GM23248 (cell line): ENCODE measurements around the gene PTPRD. TPM values are rescaled to one million over a fixed set of nuclear protein-coding genes. Genes with fewer than 3 reads are reported as not detected.

Experiments
- DNase-seq: peaks from one replicate; pipeline ENCODE4 v3.0.0-alpha.2; 2015
- H2AFZ ChIP-seq: fragments of 200-600 bp; sonication (generic); 2 replicates; pipeline ENCODE4 v1.6.1; 2016; ENCODE audit warnings: antibody characterized with exemption
- H3F3A ChIP-seq: fragments of 200-600 bp; sonication (generic); 2 replicates; pipeline ENCODE4 v1.6.1; 2016; ENCODE audit warnings: mild to moderate bottlenecking, antibody characterized with exemption, mixed run types; ENCODE audit not compliant: insufficient read depth
- H3K27ac ChIP-seq: fragments of 200-600 bp; sonication (generic); 2 replicates; pipeline ENCODE4 v1.5.1; 2016; ENCODE audit warnings: mild to moderate bottlenecking
- H3K27me3 ChIP-seq: fragments of 200-600 bp; sonication (generic); replicated peaks from 2 replicates; pipeline ENCODE4 v1.6.1; 2016; ENCODE audit warnings: mild to moderate bottlenecking; ENCODE audit not compliant: insufficient read depth
- H3K36me3 ChIP-seq: fragments of 200-600 bp; sonication (generic); 2 replicates; pipeline ENCODE4 v1.6.1; 2016; ENCODE audit warnings: low read depth, mild to moderate bottlenecking
- H3K4me1 ChIP-seq: fragments of 200-600 bp; sonication (generic); 2 replicates; pipeline ENCODE4 v1.6.1; 2016; ENCODE audit warnings: mild to moderate bottlenecking; ENCODE audit not compliant: insufficient read depth
- H3K4me2 ChIP-seq: fragments of 200-600 bp; sonication (generic); one replicate; pipeline ENCODE4 v1.6.1; 2016; ENCODE audit warnings: mild to moderate bottlenecking; ENCODE audit not compliant: unreplicated experiment
- H3K4me3 ChIP-seq: fragments of 200-600 bp; sonication (generic); 2 replicates; pipeline ENCODE4 v1.5.1; 2016; ENCODE audit warnings: mild to moderate bottlenecking
- H3K79me2 ChIP-seq: fragments of 200-600 bp; sonication (generic); 2 replicates; pipeline ENCODE4 v1.6.1; 2016; ENCODE audit warnings: mild to moderate bottlenecking; ENCODE audit not compliant: insufficient read depth
- H3K9ac ChIP-seq: fragments of 200-600 bp; sonication (generic); 2 replicates; pipeline ENCODE4 v1.6.1; 2016; ENCODE audit warnings: mild to moderate bottlenecking
- H3K9me2 ChIP-seq: fragments of 200-600 bp; sonication (generic); 2 replicates; pipeline ENCODE4 v1.6.1; 2016; ENCODE audit warnings: mixed run types, mild to moderate bottlenecking, moderate library complexity; ENCODE audit not compliant: insufficient read depth
- H3K9me3 ChIP-seq: fragments of 200-600 bp; sonication (generic); one replicate; pipeline ENCODE4 v1.6.1; 2017; ENCODE audit warnings: low read depth
- H4K20me1 ChIP-seq: fragments of 200-600 bp; sonication (generic); 2 replicates; pipeline ENCODE4 v1.6.0; 2016; ENCODE audit not compliant: insufficient read depth
- EZH2 ChIP-seq: fragments of 200-600 bp; sonication (generic); IDR thresholded peaks from 2 replicates; pipeline ENCODE4 v1.6.1; 2018; ENCODE audit warnings: antibody characterized with exemption, mild to moderate bottlenecking; ENCODE audit not compliant: insufficient read depth, poor library complexity, severe bottlenecking
- EZH2phosphoT487 ChIP-seq: fragments of 200-600 bp; sonication (generic); IDR thresholded peaks from 2 replicates; pipeline ENCODE4 v1.6.1; 2018; ENCODE audit warnings: antibody characterized with exemption, moderate library complexity, mild to moderate bottlenecking, low read depth; ENCODE audit not compliant: insufficient read depth
- WGBS, 2 experiments: methylation state at CpG; one replicate each; pipeline ENCODE4 v1.1.6; 2015 to 2017; ENCODE audit warnings: low lambda C conversion rate in 2 of 2, low coverage in 1 of 2; ENCODE audit errors: missing lambda C conversion rate in 2 of 2; 5-methylcytosine and 5-hydroxymethylcytosine counted together
- in situ Hi-C: fragments of 300-500 bp; cut with MboI; formaldehyde crosslinking; loops from 2 replicates; pipeline ENCODE4 v1.15.0; 2020
- polyA plus RNA-seq: library from polyadenylated mRNA; unstranded; fragments of >200 nt; fragmentation: Nextera tagmentation; extraction: Ambion mirVana; gene quantifications from 2 replicates; pipeline ENCODE4 v1.2.1, GENCODE V29; 2016
- total RNA-seq: library from RNA; depleted of rRNA; stranded (reverse); fragments of >200 nt; shearing (Covaris generic); gene quantifications from 2 replicates; pipeline ENCODE4 v1.2.3, GENCODE V29; 2014

The PTPRD gene
- total and polyA plus RNA-seq, 2 experiments from 2014 or later, result 0.05 TPM; not detected in 1

DNA sequence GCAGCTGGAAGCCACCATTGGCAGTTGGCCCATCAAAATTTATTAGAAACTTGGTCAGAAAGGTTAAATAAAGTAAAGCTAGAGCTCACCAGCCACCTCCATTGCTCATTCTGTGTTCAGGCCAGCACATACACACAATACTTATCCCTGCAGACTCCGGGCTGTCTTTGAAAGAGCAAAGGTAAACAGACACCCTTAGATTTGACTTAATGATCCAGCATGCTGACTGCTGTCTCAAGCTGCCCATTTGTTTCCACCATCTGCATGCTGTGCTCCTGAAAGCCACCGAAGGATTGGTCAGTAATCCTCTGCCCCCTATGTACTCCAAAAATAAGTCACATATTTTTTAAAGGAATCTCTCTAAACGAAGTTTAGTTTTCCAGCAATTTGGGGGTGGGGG, 1753.4 kb downstream of the PTPRD start:
- TF ChIP-seq EZH2phosphoT487 (no peak), EZH2 (no peak)
- H3K27me3 ChIP-seq, result peaks cover 34% of the 10 kb centered on the region
- H3K4me2 ChIP-seq, result no peak overlapping the region
- no peak overlapping the region for H3K4me3 ChIP-seq
- no peak overlapping the region for H3K27ac ChIP-seq
- H3K9me2 ChIP-seq, result no peaks in the 10 kb centered on the region
- in situ Hi-C loops, result no loop called here
- no peaks in the 10 kb centered on the region for H3K4me1 ChIP-seq
- WGBS, 2 experiments, result 23 to 29% methylated on average over 3 of the region's 3 CpGs
- no peak overlapping the region for H2AFZ ChIP-seq
- no peaks in the 10 kb centered on the region for H3K9me3 ChIP-seq
- H3F3A ChIP-seq, result no peaks in the 10 kb centered on the region
- no peaks in the 10 kb centered on the region for H4K20me1 ChIP-seq
- H3K79me2 ChIP-seq, result no peaks in the 10 kb centered on the region
- no peaks in the 10 kb centered on the region for H3K36me3 ChIP-seq
- H3K9ac ChIP-seq, result no peak overlapping the region
- DNase-seq, result no peak

DNA sequence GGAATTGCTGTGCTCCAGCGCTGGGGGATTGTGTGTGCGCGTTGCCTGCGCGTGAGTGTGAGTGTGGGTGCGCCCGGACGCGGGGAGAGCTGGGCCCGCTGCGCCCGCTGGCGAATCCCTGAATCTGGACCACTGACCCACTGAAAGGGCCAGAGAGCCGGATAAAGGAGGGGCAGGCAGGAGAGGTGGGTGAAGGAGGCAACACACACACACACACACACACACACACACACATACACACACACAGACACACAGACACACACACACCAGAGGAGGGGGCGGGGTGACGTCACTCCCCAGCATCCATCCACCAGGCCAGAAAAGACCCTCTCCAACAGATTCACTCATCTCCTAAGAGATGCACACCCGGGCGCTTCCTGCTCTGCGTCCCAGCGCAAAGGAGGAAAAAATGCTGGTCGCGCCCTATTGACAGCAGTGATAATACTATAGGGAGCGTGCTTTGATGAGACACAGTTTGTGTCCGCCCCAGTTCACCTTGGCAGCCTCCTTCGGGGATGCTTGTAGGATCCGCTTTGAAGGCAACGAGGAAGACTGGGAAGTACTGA, 1754.1 kb downstream of the PTPRD start:
- no peaks in the 10 kb centered on the region for H3K36me3 ChIP-seq
- H2AFZ ChIP-seq, result no peak overlapping the region
- no peaks in the 10 kb centered on the region for H3K4me1 ChIP-seq
- no peaks in the 10 kb centered on the region for H4K20me1 ChIP-seq
- in situ Hi-C loops, result no loop called here
- H3K9me3 ChIP-seq, result no peaks in the 10 kb centered on the region
- no peak overlapping the region for H3K9ac ChIP-seq
- WGBS, 2 experiments, result 15 to 16% methylated on average over 21 to 23 of the region's 27 CpGs
- no peaks in the 10 kb centered on the region for H3F3A ChIP-seq
- TF ChIP-seq EZH2 (no peak), EZH2phosphoT487 (no peak)
- no peak for DNase-seq
- no peak overlapping the region for H3K4me3 ChIP-seq
- no peak overlapping the region for H3K4me2 ChIP-seq
- H3K9me2 ChIP-seq, result no peaks in the 10 kb centered on the region
- peaks cover 37% of the 10 kb centered on the region for H3K27me3 ChIP-seq
- no peak overlapping the region for H3K27ac ChIP-seq
- H3K79me2 ChIP-seq, result no peaks in the 10 kb centered on the region

DNA sequence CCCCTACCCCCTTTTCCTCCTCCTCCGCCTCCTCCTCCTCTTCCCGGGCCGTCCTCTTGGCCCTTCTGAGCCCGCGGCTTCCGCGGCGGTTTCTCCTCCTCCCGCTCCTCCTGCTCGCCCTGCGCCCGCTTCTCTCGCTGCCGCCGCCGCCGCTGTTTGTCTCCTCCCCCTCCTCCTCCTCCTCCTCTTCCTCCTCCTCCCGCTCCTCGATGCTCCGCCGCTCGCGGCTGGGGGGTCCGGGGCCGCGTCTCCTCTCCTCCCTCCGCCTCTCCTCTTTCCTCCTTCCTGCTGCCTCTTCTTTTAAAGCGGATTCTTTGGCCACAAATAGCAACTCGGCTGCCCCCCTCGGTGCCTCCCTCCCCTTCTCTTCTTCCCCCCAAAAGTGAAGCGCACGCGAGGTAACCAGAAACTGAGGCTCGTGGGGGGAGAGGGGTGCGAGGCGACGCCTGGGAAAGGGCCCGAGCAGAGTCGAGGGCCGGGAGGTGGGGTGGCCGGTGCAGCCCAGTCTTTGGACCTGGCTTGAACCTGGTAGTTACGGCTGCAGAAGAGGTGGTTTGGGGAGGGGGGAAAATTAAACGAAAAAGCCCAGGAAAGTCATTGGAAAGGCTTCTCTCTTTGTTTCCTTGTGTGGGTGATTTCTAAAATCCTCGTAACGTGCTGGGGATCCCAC, 1754.7 kb downstream of the PTPRD start:
- Histone ChIP-seq H3K9me3 (no peaks in the 10 kb centered on the region), H3K36me3 (no peaks in the 10 kb centered on the region), H3K4me2 (peak overlapping the region; percentile 68), H3K27me3 (peaks cover 37% of the 10 kb centered on the region), H3K9me2 (no peaks in the 10 kb centered on the region), H3K27ac (no peak overlapping the region), H3K4me1 (no peaks in the 10 kb centered on the region), H2AFZ (peak overlapping the region; percentile 78), H3K9ac (no peak overlapping the region), H3K4me3 (peak overlapping the region; percentile 66), H3K79me2 (no peaks in the 10 kb centered on the region), H4K20me1 (no peaks in the 10 kb centered on the region), H3F3A (no peaks in the 10 kb centered on the region)
- 0 to 1% methylated on average over 16 to 45 of the region's 45 CpGs for WGBS, 2 experiments
- in situ Hi-C loops, result no loop called here
- TF ChIP-seq EZH2, result no peak
- no peak for TF ChIP-seq EZH2phosphoT487
- peak; percentile 32 for DNase-seq

DNA sequence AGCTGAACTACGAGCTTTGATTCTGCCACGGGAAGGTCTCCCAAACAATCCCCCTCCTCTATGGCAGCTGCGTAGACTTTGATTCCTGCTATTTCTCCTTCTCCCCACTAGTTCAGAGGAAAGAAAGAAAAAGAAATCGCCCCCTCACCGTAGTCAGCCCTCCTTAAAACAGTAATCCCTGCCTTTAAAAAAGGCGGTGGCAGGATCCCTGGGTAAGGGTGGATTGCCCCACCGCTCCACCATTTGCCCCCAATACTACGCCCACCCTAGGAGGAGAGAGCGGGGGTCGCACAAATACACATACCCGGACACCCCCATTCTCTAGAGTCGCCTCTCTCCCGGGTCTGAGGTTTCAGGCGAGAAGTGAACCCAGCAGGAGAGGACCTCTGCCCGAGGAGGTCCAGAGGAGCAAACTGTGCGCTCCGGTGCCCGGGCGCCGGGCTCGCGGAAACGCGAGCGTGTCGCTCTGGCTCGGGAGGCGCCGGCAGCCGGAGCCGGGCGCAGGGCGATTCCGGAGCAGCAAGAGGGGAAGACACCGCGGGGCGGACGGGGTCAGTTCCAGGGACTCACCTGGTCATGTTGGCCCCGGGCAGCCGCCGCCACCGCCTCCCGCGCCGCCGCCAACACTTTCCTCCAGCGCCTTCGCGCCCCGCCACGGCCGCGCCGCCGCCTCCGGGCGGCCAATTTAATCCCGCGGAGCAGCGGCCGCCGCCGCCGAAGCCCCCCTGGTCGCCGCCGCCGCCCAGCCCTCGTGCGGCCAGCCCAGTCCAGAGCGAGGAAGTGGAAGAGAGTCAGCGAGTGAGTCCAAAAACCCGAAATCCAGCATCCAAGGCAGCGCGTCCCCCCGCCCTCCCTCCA, 1755.5 kb downstream of the PTPRD start:
- Histone ChIP-seq H2AFZ (peak overlapping the region; percentile 78), H3K27ac (no peak overlapping the region), H3K27me3 (peaks cover 37% of the 10 kb centered on the region), H3K4me2 (peak overlapping the region; percentile 68), H3K79me2 (no peaks in the 10 kb centered on the region), H4K20me1 (no peaks in the 10 kb centered on the region), H3F3A (no peaks in the 10 kb centered on the region), H3K9ac (no peak overlapping the region), H3K4me3 (peak overlapping the region; percentile 66), H3K9me2 (no peaks in the 10 kb centered on the region), H3K4me1 (no peaks in the 10 kb centered on the region), H3K36me3 (no peaks in the 10 kb centered on the region), H3K9me3 (no peaks in the 10 kb centered on the region)
- in situ Hi-C loops, result no loop called here
- 4% methylated on average over 36 to 45 of the region's 76 CpGs for WGBS, 2 experiments
- TF ChIP-seq EZH2 (no peak), EZH2phosphoT487 (no peak)
- DNase-seq, result peak; percentile 5
